ENCODE results near the gene SETD6.

SETD6 gene

DNA sequence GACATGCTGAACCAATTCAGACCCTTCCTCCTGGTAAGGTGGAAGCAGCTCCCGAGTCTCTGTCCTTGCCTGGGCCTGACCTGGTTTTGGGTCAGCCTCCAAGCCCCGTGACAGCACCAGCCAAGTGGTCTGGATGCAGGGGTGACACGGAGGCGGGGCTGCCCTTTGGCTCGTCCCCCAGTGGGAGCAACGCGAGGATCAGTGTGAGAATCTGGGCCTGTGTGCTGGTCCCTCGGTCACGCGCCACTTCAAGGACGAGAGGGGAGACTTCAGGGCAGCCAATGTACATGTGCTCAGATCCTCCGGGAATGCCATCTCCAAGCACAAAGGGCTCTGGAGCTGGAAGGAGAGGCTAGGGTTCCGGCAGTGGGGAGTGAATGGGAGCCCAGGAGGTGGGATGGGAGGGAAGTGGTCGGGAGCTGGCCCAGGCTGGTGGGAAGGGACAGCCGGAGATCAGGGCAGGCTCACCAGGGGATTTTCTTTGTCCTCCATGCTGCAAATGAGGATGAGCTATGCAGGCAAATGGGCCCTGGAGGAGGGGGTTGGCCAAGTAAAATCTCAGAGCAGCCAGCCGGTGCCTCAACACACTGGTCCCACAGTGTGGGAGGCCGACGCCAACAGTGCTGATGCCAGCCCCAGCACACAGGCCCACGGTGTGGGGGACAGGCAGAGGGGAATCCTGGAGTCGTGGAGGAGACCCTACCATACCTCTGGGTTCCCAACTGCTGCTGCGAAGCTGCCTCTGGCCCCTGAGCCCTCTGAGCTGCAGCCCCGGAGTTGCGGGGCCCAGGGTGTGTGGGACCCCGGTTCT lies 19.6 kb upstream of the SETD6 start:
- Histone ChIP-seq H3K9ac (ENCODE audit: low read length) (no peak overlapping the region), H3K4me1 (ENCODE audit: insufficient read depth, low read length, severe bottlenecking) (peaks cover 9% of the 10 kb centered on the region), H3K4me2 (ENCODE audit: low read length) (no peak overlapping the region), H2AFZ (ENCODE audit: low read length) (no peak overlapping the region), H3F3A (ENCODE audit: insufficient read depth, low read length) (no peaks in the 10 kb centered on the region), H3K27ac (ENCODE audit: low read depth, low read length, poor library complexity, severe bottlenecking) (no peak overlapping the region), H3K9me3 (ENCODE audit: low read length) (no peaks in the 10 kb centered on the region), H3K27me3 (ENCODE audit: insufficient read depth, low read length) (0 out of 2 replicates have a peak, but pooled peaks cover 2% of the 10 kb centered on the region), H3K79me2 (ENCODE audit: insufficient read depth, low read length) (no peaks in the 10 kb centered on the region), H4K20me1 (ENCODE audit: insufficient read depth, low read length) (no peaks in the 10 kb centered on the region), H3K4me3 (ENCODE audit: low read depth, low read length, poor library complexity, severe bottlenecking) (no peak overlapping the region), H3K36me3 (ENCODE audit: insufficient read depth, low read length) (no peaks in the 10 kb centered on the region), H3K9me2 (ENCODE audit: low read depth, low read length) (no peaks in the 10 kb centered on the region)
- no peak for TF ChIP-seq EZH2 (IDR thresholded peaks at IDR 0.05; ENCODE audit: borderline replicate concordance, low read length)
- TF ChIP-seq, protein P1, sequence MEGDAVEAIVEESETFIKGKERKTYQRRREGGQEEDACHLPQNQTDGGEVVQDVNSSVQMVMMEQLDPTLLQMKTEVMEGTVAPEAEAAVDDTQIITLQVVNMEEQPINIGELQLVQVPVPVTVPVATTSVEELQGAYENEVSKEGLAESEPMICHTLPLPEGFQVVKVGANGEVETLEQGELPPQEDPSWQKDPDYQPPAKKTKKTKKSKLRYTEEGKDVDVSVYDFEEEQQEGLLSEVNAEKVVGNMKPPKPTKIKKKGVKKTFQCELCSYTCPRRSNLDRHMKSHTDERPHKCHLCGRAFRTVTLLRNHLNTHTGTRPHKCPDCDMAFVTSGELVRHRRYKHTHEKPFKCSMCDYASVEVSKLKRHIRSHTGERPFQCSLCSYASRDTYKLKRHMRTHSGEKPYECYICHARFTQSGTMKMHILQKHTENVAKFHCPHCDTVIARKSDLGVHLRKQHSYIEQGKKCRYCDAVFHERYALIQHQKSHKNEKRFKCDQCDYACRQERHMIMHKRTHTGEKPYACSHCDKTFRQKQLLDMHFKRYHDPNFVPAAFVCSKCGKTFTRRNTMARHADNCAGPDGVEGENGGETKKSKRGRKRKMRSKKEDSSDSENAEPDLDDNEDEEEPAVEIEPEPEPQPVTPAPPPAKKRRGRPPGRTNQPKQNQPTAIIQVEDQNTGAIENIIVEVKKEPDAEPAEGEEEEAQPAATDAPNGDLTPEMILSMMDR (IDR thresholded peaks at IDR 0.05; ENCODE audit: low read length), result no peak

DNA sequence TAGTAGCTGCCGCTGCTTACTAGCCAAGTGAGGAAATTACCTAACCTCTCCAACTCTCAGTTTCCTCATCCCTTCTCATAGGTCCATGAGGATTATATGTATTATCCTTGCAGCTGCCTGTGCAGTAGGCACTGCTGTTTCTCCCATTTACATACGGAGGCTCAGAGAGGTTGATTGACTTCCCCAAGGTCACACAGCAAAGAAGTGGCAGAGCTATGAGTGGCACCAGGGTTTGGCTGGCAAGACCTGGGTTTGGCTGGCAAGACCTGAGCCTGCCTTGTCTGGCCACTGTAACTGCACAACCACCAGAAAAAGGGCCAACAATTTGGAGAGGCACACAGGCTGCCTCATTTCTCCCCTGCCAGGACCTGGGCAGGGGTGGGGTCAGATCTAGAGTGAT lies 17.8 kb upstream of the SETD6 start:
- Histone ChIP-seq H3K36me3 (ENCODE audit: insufficient read depth, low read length) (no peaks in the 10 kb centered on the region), H4K20me1 (ENCODE audit: insufficient read depth, low read length) (no peaks in the 10 kb centered on the region), H3K27me3 (ENCODE audit: insufficient read depth, low read length) (0 out of 2 replicates have a peak, but pooled peaks cover 5% of the 10 kb centered on the region)

DNA sequence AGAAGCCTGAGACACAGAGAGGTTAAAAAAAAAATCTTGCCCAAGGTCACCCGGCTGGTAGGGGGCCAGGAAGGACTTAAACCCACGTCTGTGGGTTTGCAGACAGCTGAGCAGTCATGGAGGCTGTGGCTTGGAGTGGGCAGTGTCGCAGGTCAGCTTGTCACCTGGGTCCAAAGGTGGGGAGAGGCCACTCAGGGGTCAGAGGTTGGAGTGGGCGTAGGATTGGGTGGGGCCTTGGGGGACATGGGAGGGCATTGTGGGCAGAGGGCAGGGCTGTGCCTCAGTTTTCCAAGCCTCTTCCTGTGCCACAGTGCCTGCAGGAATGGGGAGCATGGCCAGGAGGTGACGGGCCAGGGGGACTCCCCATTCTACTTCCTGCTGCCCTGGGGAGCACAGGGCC lies 17.4 kb upstream of the SETD6 start:
- Histone ChIP-seq H3K4me2 (ENCODE audit: low read length) (no peak overlapping the region), H3K27ac (ENCODE audit: low read depth, low read length, poor library complexity, severe bottlenecking) (no peak overlapping the region)

More for the DNA sequence above, 17.8 kb upstream of the SETD6 start:
- H3K27ac ChIP-seq (ENCODE audit: low read depth, low read length, poor library complexity, severe bottlenecking), result no peak overlapping the region
- no peak overlapping the region for H3K4me2 ChIP-seq (ENCODE audit: low read length)
- no peak overlapping the region for H3K4me3 ChIP-seq (ENCODE audit: low read depth, low read length, poor library complexity, severe bottlenecking)
- no peaks in the 10 kb centered on the region for H3F3A ChIP-seq (ENCODE audit: insufficient read depth, low read length)
- no peaks in the 10 kb centered on the region for H3K79me2 ChIP-seq (ENCODE audit: insufficient read depth, low read length)
- H3K4me1 ChIP-seq (ENCODE audit: insufficient read depth, low read length, severe bottlenecking), result peaks cover 23% of the 10 kb centered on the region
- TF ChIP-seq, protein P1 (IDR thresholded peaks at IDR 0.05; ENCODE audit: low read length), result no peak
- TF ChIP-seq EZH2 (IDR thresholded peaks at IDR 0.05; ENCODE audit: borderline replicate concordance, low read length), result no peak
- H3K9me3 ChIP-seq (ENCODE audit: low read length), result no peaks in the 10 kb centered on the region
- H3K9ac ChIP-seq (ENCODE audit: low read length), result no peak overlapping the region
- no peaks in the 10 kb centered on the region for H3K9me2 ChIP-seq (ENCODE audit: low read depth, low read length)
- no peak overlapping the region for H2AFZ ChIP-seq (ENCODE audit: low read length)

More for the DNA sequence above, 17.4 kb upstream of the SETD6 start:
- no peaks in the 10 kb centered on the region for H3K9me3 ChIP-seq (ENCODE audit: low read length)
- peaks cover 23% of the 10 kb centered on the region for H3K4me1 ChIP-seq (ENCODE audit: insufficient read depth, low read length, severe bottlenecking)
- no peak overlapping the region for H3K9ac ChIP-seq (ENCODE audit: low read length)
- H3K27me3 ChIP-seq (ENCODE audit: insufficient read depth, low read length), result 0 out of 2 replicates have a peak, but pooled peaks cover 5% of the 10 kb centered on the region
- no peaks in the 10 kb centered on the region for H3K9me2 ChIP-seq (ENCODE audit: low read depth, low read length)
- H4K20me1 ChIP-seq (ENCODE audit: insufficient read depth, low read length), result no peaks in the 10 kb centered on the region
- H3F3A ChIP-seq (ENCODE audit: insufficient read depth, low read length), result no peaks in the 10 kb centered on the region
- no peak overlapping the region for H2AFZ ChIP-seq (ENCODE audit: low read length)
- no peaks in the 10 kb centered on the region for H3K79me2 ChIP-seq (ENCODE audit: insufficient read depth, low read length)
- H3K36me3 ChIP-seq (ENCODE audit: insufficient read depth, low read length), result no peaks in the 10 kb centered on the region
- no peak for TF ChIP-seq EZH2 (IDR thresholded peaks at IDR 0.05; ENCODE audit: borderline replicate concordance, low read length)
- TF ChIP-seq, protein P1 (IDR thresholded peaks at IDR 0.05; ENCODE audit: low read length), result no peak
- H3K4me3 ChIP-seq (ENCODE audit: low read depth, low read length, poor library complexity, severe bottlenecking), result no peak overlapping the region
